Ascending aorta (tissue), 2 donors: Measurements from ENCODE around the gene CCDC85C. TPM values are rescaled to one million over a fixed set of nuclear protein-coding genes. Genes with fewer than 3 reads are reported as not detected.
A peak's percentile ranks its signal among the peaks of the same experiment; 100 is the strongest.

Source experiments
- DNase-seq, 2 donors: peaks; one replicate each; pipeline ENCODE4 v3.0.0-alpha.2; 2019; ENCODE audit warnings: low spot score in 2 of 2
- H3K27ac ChIP-seq, 2 donors: fragments of 200-600 bp; sonication (generic); one replicate each; pipeline ENCODE4 v1.5.1; 2016 to 2017; ENCODE audit warnings: mild to moderate bottlenecking in 1 of 2
- H3K27me3 ChIP-seq: fragments of 200-600 bp; sonication (generic); one replicate; pipeline ENCODE4 v1.5.1; 2017
- H3K36me3 ChIP-seq, 2 donors: fragments of 200-600 bp; sonication (generic); one replicate each; pipeline ENCODE4 v1.5.1; 2016
- H3K4me1 ChIP-seq, 2 donors: fragments of 200-600 bp; sonication (generic); one replicate each; pipeline ENCODE4 v1.5.1; 2016 to 2017; ENCODE audit warnings: mild to moderate bottlenecking in 1 of 2
- H3K4me3 ChIP-seq, 2 donors: fragments of 200-600 bp; sonication (generic); one replicate each; pipeline ENCODE4 v1.5.1; 2016 to 2017; ENCODE audit warnings: mild to moderate bottlenecking in 1 of 2
- H3K9me3 ChIP-seq, 2 donors: fragments of 200-600 bp; sonication (generic); one replicate each; pipeline ENCODE4 v1.5.1; 2016
- CTCF ChIP-seq, 3 experiments: fragments of 200-600 bp in 2 of 3; fragments of 450-650 bp in 1 of 3; sonication (generic) in 2 of 3; IDR thresholded peaks; one replicate each; pipeline ENCODE4 v1.5.1; 2016 to 2019; ENCODE audit warnings: antibody characterized with exemption in 3 of 3, mild to moderate bottlenecking in 1 of 3, moderate library complexity in 1 of 3
- intact Hi-C: fragments of 100-400 bp; cut with DNase I; formaldehyde crosslinking; loops from one replicate; pipeline ENCODE4 v1.15.1; 2023
- total RNA-seq: library from RNA; depleted of rRNA; stranded (reverse); fragments of >200 nt; gene quantifications from one replicate; pipeline ENCODE4 v1.1.0, GENCODE V29; 2016

CCDC85C gene
- 0.64 TPM for total RNA-seq

GRCh38 chr14:99603471-99604277, at the start of gene CCDC85C:
CCDC85C (minus strand) TSS chr14:99604207; CDS start chr14:99603959, 248 bp downstream.
- H3K4me1 ChIP-seq = peaks cover 4 to 8% of the 10 kb centered on the region in 2 donors
- H3K4me3 ChIP-seq = peak within 1 kb of the TSS; percentile 78 to 81
- DNase-seq = no peak
- intact Hi-C loops = loop anchor here (1.0 to 10.0 kb wide), 4 partner anchors 122 to 944 kb away; partner anchors contain the start of genes CCNK, EML1 and WDR25
- no peaks in the 10 kb centered on the region for H3K27me3 ChIP-seq
- H3K9me3 ChIP-seq = no peaks in the 10 kb centered on the region
- peak within 1 kb of the TSS; percentile 77 to 81 for H3K27ac ChIP-seq
- no peaks in the 10 kb centered on the region for H3K36me3 ChIP-seq
- no peak for TF ChIP-seq CTCF (IDR thresholded peaks at IDR 0.05)

- H3K9me3 ChIP-seq = no peaks in the 10 kb centered on the region
- H3K4me3 ChIP-seq = no peak overlapping the region
- no peak overlapping the region for H3K27ac ChIP-seq
- no peaks in the 10 kb centered on the region for H3K27me3 ChIP-seq
- TF ChIP-seq CTCF (IDR thresholded peaks at IDR 0.05) = no peak
- DNase-seq = no peak
- intact Hi-C loops = loop anchor here (10.0 kb wide), 1 partner anchor 1893 kb away; no protein-coding TSS in a partner anchor
- no peaks in the 10 kb centered on the region for H3K4me1 ChIP-seq
- H3K36me3 ChIP-seq = no peaks in the 10 kb centered on the region
Measured at GRCh38 chr14:99651953-99652746, 48.1 kb upstream of the CCDC85C start.

GRCh38 chr14:99650189-99650588, 46.2 kb upstream of the CCDC85C start:
- Histone ChIP-seq H3K36me3 (no peaks in the 10 kb centered on the region), H3K4me1 (no peaks in the 10 kb centered on the region), H3K27me3 (no peaks in the 10 kb centered on the region), H3K27ac (no peak overlapping the region), H3K4me3 (no peak overlapping the region), H3K9me3 (no peaks in the 10 kb centered on the region)
- intact Hi-C loops = loop anchor here (10.0 kb wide), 1 partner anchor 1895 kb away; no protein-coding TSS in a partner anchor
- no peak for DNase-seq
- TF ChIP-seq CTCF (IDR thresholded peaks at IDR 0.05) = no peak

GRCh38 chr14:99649643-99650042, 45.6 kb upstream of the CCDC85C start:
- intact Hi-C loops = loop anchor here (10.0 kb wide), 1 partner anchor 1895 kb away; no protein-coding TSS in a partner anchor
- Histone ChIP-seq H3K9me3 (no peaks in the 10 kb centered on the region), H3K36me3 (no peaks in the 10 kb centered on the region), H3K4me3 (no peak overlapping the region), H3K4me1 (no peaks in the 10 kb centered on the region), H3K27ac (no peak overlapping the region), H3K27me3 (no peaks in the 10 kb centered on the region)
- no peak for DNase-seq
- TF ChIP-seq CTCF (IDR thresholded peaks at IDR 0.05) = no peak

GRCh38 chr14:99649219-99649618, 45.2 kb upstream of the CCDC85C start:
- Histone ChIP-seq H3K4me1 (no peaks in the 10 kb centered on the region), H3K27ac (no peak overlapping the region), H3K27me3 (no peaks in the 10 kb centered on the region), H3K4me3 (no peak overlapping the region), H3K36me3 (no peaks in the 10 kb centered on the region), H3K9me3 (no peaks in the 10 kb centered on the region)
- intact Hi-C loops = no loop called here
- DNase-seq = no peak
- TF ChIP-seq CTCF (IDR thresholded peaks at IDR 0.05) = no peak
